HCT116 (cell line): ENCODE data around the gene SNCAIP. TPM values are rescaled to one million over a fixed set of nuclear protein-coding genes. Genes with fewer than 3 reads are reported as not detected.
A peak's percentile ranks its signal among the peaks of the same experiment; 100 is the strongest.

Source experiments
- ATAC-seq: fragments of 200-7000 bp; cut with Tn5 transposase; 2 replicates; pipeline ENCODE4 v1.9.1; 2020; ENCODE audit warnings: mild to moderate bottlenecking, moderate library complexity
- BruUV-seq: library from RNA; stranded (reverse); fragments of 400-500 nt; replicated peaks from 2 replicates; lab custom pipeline; 2021; lab: Mats Ljungman, UMichigan
- CTCF ChIA-PET: fragments of 300-600 bp; sonication (Branson Sonifier 250); formaldehyde crosslinking; loops from one replicate; lab custom pipeline; 2021; ENCODE audit warnings: antibody characterized with exemption; lab: Charles Lee
- POLR2A ChIA-PET: fragments of 300-600, 350-600 bp; sonication (Branson Sonifier 250); formaldehyde crosslinking; loops from one replicate; lab custom pipeline; 2021; ENCODE audit warnings: antibody characterized with exemption; lab: Charles Lee
- RAD21 ChIA-PET, 2 experiments: fragments of 300-600 bp; sonication (Branson Sonifier 250); formaldehyde crosslinking; loops; one replicate each; lab custom pipeline; 2023; ENCODE audit warnings: low total read pairs in 2 of 2; ENCODE audit not compliant: uncharacterized antibody in 2 of 2, unreplicated experiment in 2 of 2, low non-redundant PET in 1 of 2; lab: Charles Lee
- DNase-seq: peaks from one replicate; pipeline ENCODE4 v3.0.0-alpha.2; 2010; ENCODE audit warnings: low read depth, low spot score
- H2AFZ ChIP-seq: fragments of 200-600 bp; shearing (Covaris generic), sonication (generic); 2 replicates; pipeline ENCODE4 v1.6.1; 2017; ENCODE audit warnings: low read depth, mixed run types, mixed read lengths, antibody characterized with exemption, low read length; ENCODE audit not compliant: poor library complexity, severe bottlenecking
- H3K27ac ChIP-seq: 2 replicates; pipeline ENCODE4 v1.5.1; 2012; ENCODE audit warnings: low read depth, low read length
- H3K27me3 ChIP-seq: fragments of 200-600 bp; sonication (generic); 2 replicates; pipeline ENCODE4 v1.6.1; 2016; ENCODE audit warnings: mixed run types, low read length, mixed read lengths; ENCODE audit not compliant: insufficient read depth
- H3K36me3 ChIP-seq, 2 experiments: fragments of 200-500 bp in 1 of 2; fragments of 200-600 bp in 1 of 2; sonication (Bioruptor generic) in 1 of 2; sonication (generic) in 1 of 2; 2 replicates each; pipeline versions ENCODE4 v1.5.1 to v1.6.1; 2014 to 2016; ENCODE audit warnings: low read length in 2 of 2, inconsistent platforms in 1 of 2, mixed read lengths in 1 of 2, mixed run types in 1 of 2; ENCODE audit not compliant: insufficient read depth in 2 of 2, control insufficient read depth in 1 of 2
- H3K4me1 ChIP-seq, 2 experiments: fragments of 200-600 bp in 1 of 2; sonication (generic) in 1 of 2; 2 replicates each; pipeline versions ENCODE4 v1.5.1 to v1.6.1; 2012 to 2017; ENCODE audit warnings: low read length in 2 of 2, inconsistent platforms in 1 of 2, mild to moderate bottlenecking in 1 of 2, mixed read lengths in 1 of 2, mixed run types in 1 of 2, moderate library complexity in 1 of 2; ENCODE audit not compliant: insufficient read depth in 2 of 2, control insufficient read depth in 1 of 2
- H3K4me2 ChIP-seq: fragments of 200-600 bp; sonication (generic); 2 replicates; pipeline ENCODE4 v1.6.1; 2017; ENCODE audit warnings: mixed run types, low read length, mixed read lengths
- H3K4me3 ChIP-seq, 2 experiments: fragments of 200-600 bp in 1 of 2; sonication (generic) in 1 of 2; replicated peaks in 1 of 2; 2 replicates each; pipeline ENCODE4 v1.5.1; 2011 to 2016; ENCODE audit warnings: low read length in 2 of 2, control low read depth in 1 of 2, low read depth in 1 of 2, mild to moderate bottlenecking in 1 of 2, mixed read lengths in 1 of 2, mixed run types in 1 of 2
- H3K79me2 ChIP-seq: fragments of 200-600 bp; sonication (generic); 2 replicates; pipeline ENCODE4 v1.6.1; 2017; ENCODE audit warnings: mild to moderate bottlenecking, mixed run types, low read length, moderate library complexity, mixed read lengths; ENCODE audit not compliant: insufficient read depth
- H3K9ac ChIP-seq: fragments of 200-600 bp; sonication (generic); 2 replicates; pipeline ENCODE4 v1.6.1; 2016; ENCODE audit warnings: low read length, mixed read lengths
- H3K9me2 ChIP-seq: fragments of 200-600 bp; sonication (generic), shearing (Covaris generic); 2 replicates; pipeline ENCODE4 v1.6.1; 2017; ENCODE audit warnings: mixed run types, mild to moderate bottlenecking, moderate library complexity; ENCODE audit not compliant: insufficient read depth
- H3K9me3 ChIP-seq, 2 experiments: fragments of 200-500 bp in 1 of 2; fragments of 200-600 bp in 1 of 2; sonication (Bioruptor generic) in 1 of 2; sonication (generic) in 1 of 2; 2 replicates each; pipeline ENCODE4 v1.6.1; 2014 to 2017; ENCODE audit warnings: low read length in 2 of 2, mixed read lengths in 2 of 2, inconsistent platforms in 1 of 2, low read depth in 1 of 2, mild to moderate bottlenecking in 1 of 2, mixed run types in 1 of 2, moderate library complexity in 1 of 2; ENCODE audit not compliant: control insufficient read depth in 1 of 2, insufficient read depth in 1 of 2
- H4K20me1 ChIP-seq: fragments of 200-600 bp; sonication (generic), shearing (Covaris generic); 2 replicates; pipeline ENCODE4 v1.6.1; 2017; ENCODE audit warnings: mixed run types, mild to moderate bottlenecking, moderate library complexity; ENCODE audit not compliant: insufficient read depth
- POLR2A ChIP-seq: IDR thresholded peaks from 2 replicates; pipeline ENCODE4 v1.7.0; 2011; ENCODE audit warnings: borderline replicate concordance; ENCODE audit not compliant: insufficient read depth, insufficient read length; ENCODE audit errors: extremely low read depth
- TCF7L2 ChIP-seq: IDR thresholded peaks from 2 replicates; pipeline ENCODE4 v1.7.0; 2011; ENCODE audit warnings: borderline replicate concordance, inconsistent platforms; ENCODE audit not compliant: insufficient read depth, insufficient read length; ENCODE audit errors: extremely low read depth
- YY1 ChIP-seq: IDR thresholded peaks from 2 replicates; pipeline ENCODE4 v1.6.1; 2011; ENCODE audit warnings: low read length, low read depth, moderate library complexity, mild to moderate bottlenecking; ENCODE audit not compliant: insufficient replicate concordance; ENCODE audit errors: extremely low read depth
- intact Hi-C: fragments of 100-400 bp; cut with micrococcal nuclease; formaldehyde crosslinking; loops from 2 replicates; pipeline ENCODE4 v1.10.0; 2022
- total RNA-seq: library from RNA; stranded (reverse); gene quantifications from one replicate; pipeline ENCODE4 v1.2.1, GENCODE V29; 2021; ENCODE audit not compliant: unreplicated experiment
- TF ChIP-seq, protein P1 (sequence below), 3 experiments: fragments of 200-600 bp in 1 of 3; sonication (generic) in 1 of 3; IDR thresholded peaks in 2 of 3; conservative IDR thresholded peaks in 1 of 3; 2 replicates each; pipeline ENCODE4 v1.5.1; 2012 to 2017; ENCODE audit warnings: low read depth in 2 of 3, low read length in 2 of 3, antibody characterized with exemption in 1 of 3, borderline replicate concordance in 1 of 3, control low read depth in 1 of 3, mild to moderate bottlenecking in 1 of 3, mixed read lengths in 1 of 3, mixed run types in 1 of 3, moderate library complexity in 1 of 3; ENCODE audit not compliant: insufficient read depth in 1 of 3
- TF ChIP-seq, protein P2 (sequence below): IDR thresholded peaks from 2 replicates; pipeline ENCODE4 v1.6.1; 2011; ENCODE audit warnings: mild to moderate bottlenecking, low read length, moderate library complexity; ENCODE audit not compliant: insufficient replicate concordance; ENCODE audit errors: extremely low read depth

Gene SNCAIP
- total RNA-seq, 1 experiment from 2014 or later, result not detected

DNA sequence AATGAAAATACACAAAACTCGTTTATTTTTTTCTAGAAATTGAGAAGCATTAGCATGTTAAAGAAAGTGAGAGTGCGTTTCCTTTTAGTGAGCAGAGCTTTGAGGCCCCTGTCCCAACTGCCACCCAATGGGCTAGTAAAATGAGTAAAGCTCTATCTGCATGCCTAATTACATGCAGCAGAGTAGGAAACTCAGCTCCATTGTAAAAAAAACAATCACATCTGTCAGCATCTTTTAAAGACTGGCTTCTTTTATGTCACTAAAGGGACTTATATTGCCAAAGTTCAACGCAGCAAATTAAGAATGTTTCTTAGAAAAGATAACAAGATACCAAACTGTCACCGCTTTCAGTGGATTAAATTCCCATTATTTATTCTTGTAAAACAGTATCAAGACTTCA is 154.0 kb downstream of the SNCAIP start:
- Histone ChIP-seq H3K9ac (no peak overlapping the region), H3K4me2 (no peak overlapping the region), H3K27ac (no peak overlapping the region), H3K9me3 (no peaks in the 10 kb centered on the region), H3K4me1 (no peaks in the 10 kb centered on the region), H3K9me2 (no peaks in the 10 kb centered on the region), H3K79me2 (no peaks in the 10 kb centered on the region), H4K20me1 (no peaks in the 10 kb centered on the region), H3K36me3 (no peaks in the 10 kb centered on the region), H2AFZ (no peak overlapping the region), H3K27me3 (no peaks in the 10 kb centered on the region), H3K4me3 (no peak overlapping the region)
- POLR2A ChIA-PET, result no interaction called here
- DNase-seq, result no peak
- CTCF ChIA-PET, result no interaction called here
- BruUV-seq, result no TSS peak
- no peak for TF ChIP-seq YY1
- TF ChIP-seq POLR2A, result no peak
- ATAC-seq, result no peak
- RAD21 ChIA-PET, result no interaction called here
- intact Hi-C loops, result no loop called here

DNA sequence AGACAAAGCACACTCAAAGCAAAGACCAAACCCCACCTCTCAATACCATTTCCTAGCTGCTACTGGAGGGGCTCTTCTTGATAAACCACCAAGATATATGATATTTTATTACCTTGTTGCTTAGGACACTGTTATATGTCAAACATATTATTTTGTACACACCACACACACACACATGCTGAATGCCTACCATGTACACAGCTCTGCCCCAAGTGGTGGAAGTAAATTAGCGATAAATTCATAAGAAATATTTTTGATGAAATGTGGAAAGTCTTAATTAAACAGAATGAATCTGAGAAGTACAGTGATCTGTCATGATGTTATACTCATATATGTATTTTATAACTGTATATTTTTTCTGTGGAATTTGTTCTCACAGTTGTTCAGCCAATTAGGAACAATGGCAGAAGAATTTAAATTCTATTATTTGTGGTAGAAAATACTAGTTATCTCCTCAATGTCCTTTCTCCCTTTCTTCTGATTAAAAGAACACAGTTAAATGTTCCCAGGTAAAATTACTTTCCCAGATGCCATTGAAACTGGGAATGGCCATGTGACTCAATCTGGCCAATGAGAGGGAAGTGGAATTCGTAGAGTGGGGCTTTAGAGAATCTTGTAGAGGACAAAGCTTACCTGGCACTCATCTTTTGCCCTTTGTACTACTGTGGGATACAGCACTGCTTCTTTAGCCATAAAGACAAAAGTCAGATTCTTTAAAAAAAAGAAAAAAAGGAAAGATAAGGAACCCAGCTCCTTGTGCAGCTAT is 156.5 kb downstream of the SNCAIP start:
- H3K36me3 ChIP-seq, result no peaks in the 10 kb centered on the region
- TF ChIP-seq, protein P1, sequence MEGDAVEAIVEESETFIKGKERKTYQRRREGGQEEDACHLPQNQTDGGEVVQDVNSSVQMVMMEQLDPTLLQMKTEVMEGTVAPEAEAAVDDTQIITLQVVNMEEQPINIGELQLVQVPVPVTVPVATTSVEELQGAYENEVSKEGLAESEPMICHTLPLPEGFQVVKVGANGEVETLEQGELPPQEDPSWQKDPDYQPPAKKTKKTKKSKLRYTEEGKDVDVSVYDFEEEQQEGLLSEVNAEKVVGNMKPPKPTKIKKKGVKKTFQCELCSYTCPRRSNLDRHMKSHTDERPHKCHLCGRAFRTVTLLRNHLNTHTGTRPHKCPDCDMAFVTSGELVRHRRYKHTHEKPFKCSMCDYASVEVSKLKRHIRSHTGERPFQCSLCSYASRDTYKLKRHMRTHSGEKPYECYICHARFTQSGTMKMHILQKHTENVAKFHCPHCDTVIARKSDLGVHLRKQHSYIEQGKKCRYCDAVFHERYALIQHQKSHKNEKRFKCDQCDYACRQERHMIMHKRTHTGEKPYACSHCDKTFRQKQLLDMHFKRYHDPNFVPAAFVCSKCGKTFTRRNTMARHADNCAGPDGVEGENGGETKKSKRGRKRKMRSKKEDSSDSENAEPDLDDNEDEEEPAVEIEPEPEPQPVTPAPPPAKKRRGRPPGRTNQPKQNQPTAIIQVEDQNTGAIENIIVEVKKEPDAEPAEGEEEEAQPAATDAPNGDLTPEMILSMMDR (IDR thresholded peaks at IDR 0.05 in 2 of 3, conservative IDR thresholded peaks at IDR 0.05 in 1 of 3; ENCODE audit: borderline replicate concordance in 1 of 3, insufficient read depth in 1 of 3, low read depth in 2 of 3, low read length in 2 of 3), result peak; percentile 6 to 53 (median 36); a peak in 3 of 6 replicates
- TF ChIP-seq, protein P2, sequence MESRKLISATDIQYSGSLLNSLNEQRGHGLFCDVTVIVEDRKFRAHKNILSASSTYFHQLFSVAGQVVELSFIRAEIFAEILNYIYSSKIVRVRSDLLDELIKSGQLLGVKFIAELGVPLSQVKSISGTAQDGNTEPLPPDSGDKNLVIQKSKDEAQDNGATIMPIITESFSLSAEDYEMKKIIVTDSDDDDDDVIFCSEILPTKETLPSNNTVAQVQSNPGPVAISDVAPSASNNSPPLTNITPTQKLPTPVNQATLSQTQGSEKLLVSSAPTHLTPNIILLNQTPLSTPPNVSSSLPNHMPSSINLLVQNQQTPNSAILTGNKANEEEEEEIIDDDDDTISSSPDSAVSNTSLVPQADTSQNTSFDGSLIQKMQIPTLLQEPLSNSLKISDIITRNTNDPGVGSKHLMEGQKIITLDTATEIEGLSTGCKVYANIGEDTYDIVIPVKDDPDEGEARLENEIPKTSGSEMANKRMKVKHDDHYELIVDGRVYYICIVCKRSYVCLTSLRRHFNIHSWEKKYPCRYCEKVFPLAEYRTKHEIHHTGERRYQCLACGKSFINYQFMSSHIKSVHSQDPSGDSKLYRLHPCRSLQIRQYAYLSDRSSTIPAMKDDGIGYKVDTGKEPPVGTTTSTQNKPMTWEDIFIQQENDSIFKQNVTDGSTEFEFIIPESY, result no peak
- TF ChIP-seq TCF7L2, result no peak
- TF ChIP-seq, all 23 proteins: peak for 1
- DNase-seq, result no peak
- H3K9me3 ChIP-seq, result no peaks in the 10 kb centered on the region
- no peak overlapping the region for H3K27ac ChIP-seq
- H3K9ac ChIP-seq, result no peak overlapping the region
- no peaks in the 10 kb centered on the region for H3K27me3 ChIP-seq
- H3K9me2 ChIP-seq, result no peaks in the 10 kb centered on the region
- no TSS peak for BruUV-seq
- H4K20me1 ChIP-seq, result no peaks in the 10 kb centered on the region
- H2AFZ ChIP-seq, result peak overlapping the region; percentile 17
- intact Hi-C loops, result no loop called here
- no peaks in the 10 kb centered on the region for H3K79me2 ChIP-seq
- no peak overlapping the region for H3K4me2 ChIP-seq
- POLR2A ChIA-PET, result no interaction called here
- no peaks in the 10 kb centered on the region for H3K4me1 ChIP-seq
- peak; percentile 54; the same call in 1 of the 2 replicates for ATAC-seq
- RAD21 ChIA-PET, result no interaction called here
- no peak overlapping the region for H3K4me3 ChIP-seq
- CTCF ChIA-PET, result interaction anchor here (1.3 kb wide), 1 partner anchor 312 kb away, joined by 3 read pairs; no protein-coding TSS in a partner anchor
